ENCODE measurements around the gene PRRT1. TPM values are rescaled to one million over a fixed set of nuclear protein-coding genes. Genes with fewer than 3 reads are reported as not detected.
A peak's percentile ranks its signal among the peaks of the same experiment; 100 is the strongest.
"Not testable (repeated sequence)": the region's sequence is repeated elsewhere in the genome, so short reads cannot be mapped to it uniquely, and the experiment has no call there.

Gene PRRT1
- total RNA-seq, 1 donor from 2014 or later = 0.07 TPM

GRCh38 chr6:32126880-32127279, 24.9 kb downstream of the PRRT1 start:
- DNase-seq (ENCODE audit: low read depth, low spot score) = no peak

GRCh38 chr6:32123681-32124080, 28.1 kb downstream of the PRRT1 start:
- DNase-seq (ENCODE audit: low read depth, low spot score) = no peak

GRCh38 chr6:32120573-32121059, 31.1 kb downstream of the PRRT1 start:
- no peak for DNase-seq (ENCODE audit: low read depth, low spot score)

- DNase-seq (ENCODE audit: low read depth, low spot score) = peak; percentile 59
Measured at GRCh38 chr6:32118782-32119628, 32.7 kb downstream of the PRRT1 start.

GRCh38 chr6:32117461-32117860, 34.3 kb downstream of the PRRT1 start:
- no peak for DNase-seq (ENCODE audit: low read depth, low spot score)

GRCh38 chr6:32116674-32117073, 35.1 kb downstream of the PRRT1 start:
- DNase-seq (ENCODE audit: low read depth, low spot score) = no peak

- DNase-seq (ENCODE audit: low read depth, low spot score) = no peak
Measured at GRCh38 chr6:32115623-32116022, 36.1 kb downstream of the PRRT1 start.

GRCh38 chr6:32114796-32115195, 36.9 kb downstream of the PRRT1 start:
- no peak for DNase-seq (ENCODE audit: low read depth, low spot score)

GRCh38 chr6:32113386-32114352, 38.1 kb downstream of the PRRT1 start:
- DNase-seq (ENCODE audit: low read depth, low spot score) = no peak

GRCh38 chr6:32112431-32112980, 39.2 kb downstream of the PRRT1 start:
- DNase-seq (ENCODE audit: low read depth, low spot score) = no peak

GRCh38 chr6:32111424-32112066, 40.2 kb downstream of the PRRT1 start:
- no peak for DNase-seq (ENCODE audit: low read depth, low spot score)

- DNase-seq (ENCODE audit: low read depth, low spot score) = no peak
Measured at GRCh38 chr6:32110632-32111031, 41.1 kb downstream of the PRRT1 start.

- no peak for DNase-seq (ENCODE audit: low read depth, low spot score)
Measured at GRCh38 chr6:32109765-32110160, 42.0 kb downstream of the PRRT1 start.

GRCh38 chr6:32109114-32109764, 42.5 kb downstream of the PRRT1 start, which contains the start of gene TNXB:
TNXB (minus strand) TSS chr6:32109338; CDS start chr6:32098198, 11,140 bp downstream.
- no peak for DNase-seq (ENCODE audit: low read depth, low spot score)

GRCh38 chr6:32108727-32109113, 43.0 kb downstream of the PRRT1 start:
- no peak for DNase-seq (ENCODE audit: low read depth, low spot score)

GRCh38 chr6:32108094-32108627, 43.6 kb downstream of the PRRT1 start:
- DNase-seq (ENCODE audit: low read depth, low spot score) = no peak

GRCh38 chr6:32107406-32107805, 44.3 kb downstream of the PRRT1 start:
- DNase-seq (ENCODE audit: low read depth, low spot score) = no peak

GRCh38 chr6:32105433-32105832, 46.3 kb downstream of the PRRT1 start:
- no peak for DNase-seq (ENCODE audit: low read depth, low spot score)

GRCh38 chr6:32102255-32102654, 49.5 kb downstream of the PRRT1 start:
- DNase-seq (ENCODE audit: low read depth, low spot score) = no peak

- DNase-seq (ENCODE audit: low read depth, low spot score) = not testable (repeated sequence)
Measured at GRCh38 chr6:32100251-32100650, 51.5 kb downstream of the PRRT1 start.
